ENCODE measurements around the gene SLC9A8. TPM values are rescaled to one million over a fixed set of nuclear protein-coding genes. Genes with fewer than 3 reads are reported as not detected.
A peak's percentile ranks its signal among the peaks of the same experiment; 100 is the strongest.

SLC9A8 gene
- polyA plus RNA-seq, 2 of the 4 experiments (the other 2 are of a cell fraction), result 5.0 to 7.9 TPM

DNA sequence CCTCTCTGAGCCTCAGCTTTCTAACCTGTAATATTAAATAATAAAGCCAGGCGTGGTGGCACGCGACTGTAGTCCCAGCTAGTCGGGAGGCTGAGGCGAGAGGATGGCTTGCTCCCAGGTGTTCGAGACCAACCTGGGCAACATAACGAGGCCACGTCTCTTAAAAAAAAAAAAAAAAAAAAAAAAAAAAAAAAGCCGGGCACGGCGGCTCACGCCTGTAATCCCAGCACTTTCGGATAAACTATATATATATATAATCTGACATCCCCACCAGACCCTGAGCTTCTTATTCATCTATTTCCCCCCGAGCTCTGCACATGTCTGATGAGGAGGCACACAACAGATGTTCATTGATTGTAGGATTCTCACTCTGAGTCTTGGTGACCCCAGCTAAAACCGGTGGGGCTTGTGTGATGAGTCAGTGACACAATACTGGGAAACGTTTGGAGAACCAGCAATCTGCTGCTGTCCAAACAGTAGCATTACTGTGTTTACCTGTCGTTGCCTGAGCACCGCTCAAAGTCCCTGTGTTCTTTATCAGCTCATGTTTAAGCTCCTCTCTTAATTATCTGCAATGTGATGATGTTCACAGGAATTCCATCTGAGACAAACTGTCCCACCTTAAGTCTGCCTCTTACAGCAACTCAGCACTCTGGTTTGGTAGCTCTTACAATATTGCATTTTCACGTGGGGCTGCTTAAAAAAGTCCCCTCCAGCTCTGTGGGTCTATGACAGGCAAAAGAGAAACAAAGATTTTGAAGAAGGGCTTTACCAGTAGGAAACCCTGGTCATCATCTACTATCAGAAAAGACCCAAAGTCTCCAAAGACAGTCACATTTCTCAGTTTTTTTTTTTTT, 103.7 kb downstream of the SLC9A8 start:
- FAIRE-seq (no peak), DNase-seq (ENCODE audit: low read depth in 1 of 2, low spot score in 1 of 2) (peak; percentile 75 to 79), ATAC-seq (peak; percentile 54 to 64; a peak in 5 of 6 replicates)
- Histone ChIP-seq H3K4me2 (peak overlapping the region; percentile 96), H3K9me3 (no peaks in the 10 kb centered on the region), H3K4me1 (peaks cover 23% of the 10 kb centered on the region), H3K4me3 (peak overlapping the region; percentile 93), H3K27ac (peak overlapping the region; percentile 99)
- POLR2A ChIA-PET, result interaction anchor here (0.6 to 2.0 kb wide), 8 partner anchors 8 to 118 kb away, joined by 3 to 11 read pairs (median 4); partner anchors contain the start of genes RNF114 and SLC9A8
- WGBS (ENCODE audit: missing lambda C conversion rate), result 5% methylated on average over 19 of the region's 19 CpGs
- CTCF ChIA-PET, result interaction anchor here (0.6 to 5.9 kb wide), 11 partner anchors 11 to 379 kb away, joined by 3 to 44 read pairs (median 5); no protein-coding TSS in a partner anchor
- no peak for TF ChIP-seq JUN (IDR thresholded peaks at IDR 0.05)
- no peak for TF ChIP-seq RNF2 (IDR thresholded peaks at IDR 0.05; ENCODE audit: borderline replicate concordance, low read depth)
- TF ChIP-seq EP300 (IDR thresholded peaks at IDR 0.05), result no peak
- no peak for TF ChIP-seq NR3C1 (IDR thresholded peaks at IDR 0.05)
- no peak for TF ChIP-seq RFX5 (IDR thresholded peaks at IDR 0.05)
- TF ChIP-seq, protein P1, sequence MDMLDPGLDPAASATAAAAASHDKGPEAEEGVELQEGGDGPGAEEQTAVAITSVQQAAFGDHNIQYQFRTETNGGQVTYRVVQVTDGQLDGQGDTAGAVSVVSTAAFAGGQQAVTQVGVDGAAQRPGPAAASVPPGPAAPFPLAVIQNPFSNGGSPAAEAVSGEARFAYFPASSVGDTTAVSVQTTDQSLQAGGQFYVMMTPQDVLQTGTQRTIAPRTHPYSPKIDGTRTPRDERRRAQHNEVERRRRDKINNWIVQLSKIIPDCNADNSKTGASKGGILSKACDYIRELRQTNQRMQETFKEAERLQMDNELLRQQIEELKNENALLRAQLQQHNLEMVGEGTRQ (IDR thresholded peaks at IDR 0.05), result no peak
- no peak for TF ChIP-seq CEBPB (IDR thresholded peaks at IDR 0.05)
- TF ChIP-seq HDAC2 (IDR thresholded peaks at IDR 0.05), result peak; percentile 98
- TF ChIP-seq MAX (IDR thresholded peaks at IDR 0.05), result peak; percentile 29; the same call in 1 of the 2 replicates
- no peak for TF ChIP-seq MAFK (IDR thresholded peaks at IDR 0.05; ENCODE audit: partially characterized antibody)
- TF ChIP-seq CHD2 (IDR thresholded peaks at IDR 0.05; ENCODE audit: low read length, partially characterized antibody), result no peak
- TF ChIP-seq TP53 (CRISPR knock-in tag; IDR thresholded peaks at IDR 0.05), result 0 out of 2 replicates have a peak, but pooled peaks have one; percentile 10
- TF ChIP-seq KDM5A (IDR thresholded peaks at IDR 0.05), result no peak
- TF ChIP-seq, protein P2, sequence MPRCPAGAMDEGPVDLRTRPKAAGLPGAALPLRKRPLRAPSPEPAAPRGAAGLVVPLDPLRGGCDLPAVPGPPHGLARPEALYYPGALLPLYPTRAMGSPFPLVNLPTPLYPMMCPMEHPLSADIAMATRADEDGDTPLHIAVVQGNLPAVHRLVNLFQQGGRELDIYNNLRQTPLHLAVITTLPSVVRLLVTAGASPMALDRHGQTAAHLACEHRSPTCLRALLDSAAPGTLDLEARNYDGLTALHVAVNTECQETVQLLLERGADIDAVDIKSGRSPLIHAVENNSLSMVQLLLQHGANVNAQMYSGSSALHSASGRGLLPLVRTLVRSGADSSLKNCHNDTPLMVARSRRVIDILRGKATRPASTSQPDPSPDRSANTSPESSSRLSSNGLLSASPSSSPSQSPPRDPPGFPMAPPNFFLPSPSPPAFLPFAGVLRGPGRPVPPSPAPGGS (IDR thresholded peaks at IDR 0.05), result 0 out of 3 replicates have a peak, but pooled peaks have one; percentile 35
- no peak for TF ChIP-seq GATA3 (IDR thresholded peaks at IDR 0.05; ENCODE audit: borderline replicate concordance)
- TF ChIP-seq POLR2AphosphoS2 (conservative IDR thresholded peaks at IDR 0.05; ENCODE audit: low read length), result no peak
- TF ChIP-seq NFE2L2 (conservative IDR thresholded peaks at IDR 0.05; ENCODE audit: low read length), result no peak
- no peak for TF ChIP-seq SREBF2 (IDR thresholded peaks at IDR 0.05)
- TF ChIP-seq HOXB5 (CRISPR knock-in tag; IDR thresholded peaks at IDR 0.05), result no peak
- TF ChIP-seq PBX3 (IDR thresholded peaks at IDR 0.05), result no peak
- TF ChIP-seq RARB (CRISPR knock-in tag; IDR thresholded peaks at IDR 0.05), result no peak
- TF ChIP-seq, protein P3, sequence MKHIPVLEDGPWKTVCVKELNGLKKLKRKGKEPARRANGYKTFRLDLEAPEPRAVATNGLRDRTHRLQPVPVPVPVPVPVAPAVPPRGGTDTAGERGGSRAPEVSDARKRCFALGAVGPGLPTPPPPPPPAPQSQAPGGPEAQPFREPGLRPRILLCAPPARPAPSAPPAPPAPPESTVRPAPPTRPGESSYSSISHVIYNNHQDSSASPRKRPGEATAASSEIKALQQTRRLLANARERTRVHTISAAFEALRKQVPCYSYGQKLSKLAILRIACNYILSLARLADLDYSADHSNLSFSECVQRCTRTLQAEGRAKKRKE (CRISPR knock-in tag; IDR thresholded peaks at IDR 0.05; ENCODE audit: low read depth), result no peak
- no peak for TF ChIP-seq EHF (CRISPR knock-in tag; IDR thresholded peaks at IDR 0.05)
- no peak for TF ChIP-seq ZFP36 (IDR thresholded peaks at IDR 0.05; ENCODE audit: borderline replicate concordance, partially characterized antibody)
- no peak for TF ChIP-seq SMC3 (IDR thresholded peaks at IDR 0.05)
- TF ChIP-seq, protein P4, sequence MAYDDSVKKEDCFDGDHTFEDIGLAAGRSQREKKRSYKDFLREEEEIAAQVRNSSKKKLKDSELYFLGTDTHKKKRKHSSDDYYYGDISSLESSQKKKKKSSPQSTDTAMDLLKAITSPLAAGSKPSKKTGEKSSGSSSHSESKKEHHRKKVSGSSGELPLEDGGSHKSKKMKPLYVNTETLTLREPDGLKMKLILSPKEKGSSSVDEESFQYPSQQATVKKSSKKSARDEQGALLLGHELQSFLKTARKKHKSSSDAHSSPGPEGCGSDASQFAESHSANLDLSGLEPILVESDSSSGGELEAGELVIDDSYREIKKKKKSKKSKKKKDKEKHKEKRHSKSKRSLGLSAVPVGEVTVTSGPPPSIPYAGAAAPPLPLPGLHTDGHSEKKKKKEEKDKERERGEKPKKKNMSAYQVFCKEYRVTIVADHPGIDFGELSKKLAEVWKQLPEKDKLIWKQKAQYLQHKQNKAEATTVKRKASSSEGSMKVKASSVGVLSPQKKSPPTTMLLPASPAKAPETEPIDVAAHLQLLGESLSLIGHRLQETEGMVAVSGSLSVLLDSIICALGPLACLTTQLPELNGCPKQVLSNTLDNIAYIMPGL (CRISPR knock-in tag; IDR thresholded peaks at IDR 0.05; ENCODE audit: borderline replicate concordance), result no peak
- TF ChIP-seq FOSB (CRISPR knock-in tag; IDR thresholded peaks at IDR 0.05), result no peak
- TF ChIP-seq HOXA7 (CRISPR knock-in tag; IDR thresholded peaks at IDR 0.05), result no peak
- TF ChIP-seq FOXS1 (CRISPR knock-in tag; IDR thresholded peaks at IDR 0.05), result no peak
- TF ChIP-seq ZSCAN20 (CRISPR knock-in tag; IDR thresholded peaks at IDR 0.05), result no peak
- TF ChIP-seq REST (IDR thresholded peaks at IDR 0.05), result no peak
